ENCODE measurements around the gene SHLD1.

SHLD1 gene

DNA sequence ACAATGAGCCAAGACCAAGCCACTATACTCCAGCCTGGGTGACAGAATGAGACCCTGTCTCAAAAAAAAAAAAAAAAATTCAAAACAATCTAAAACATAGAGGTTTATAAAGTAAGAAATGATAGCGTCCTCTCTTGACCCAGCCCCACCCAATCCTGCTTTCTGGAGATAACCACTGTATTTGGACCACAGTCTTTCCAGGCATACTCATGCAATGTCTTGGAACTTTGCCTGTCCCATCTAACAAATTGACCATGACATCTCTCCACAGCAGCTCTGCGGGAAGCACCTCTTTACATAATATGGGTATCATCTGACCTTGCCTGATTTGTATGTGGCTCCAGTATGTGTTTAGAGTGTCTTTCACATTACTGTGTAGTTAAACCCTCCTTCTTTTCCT, 9.1 kb upstream of the SHLD1 start:
- Histone ChIP-seq H2AFZ (ENCODE audit: low read depth) (no peak overlapping the region), H3K4me3 (IDR thresholded peaks at IDR 0.05; ENCODE audit: insufficient read depth, low read depth, low read length) (no peak overlapping the region), H3K79me2 (ENCODE audit: insufficient read depth, low read depth) (no peaks in the 10 kb centered on the region)

GRCh38 chr20:5742041-5742440, 8.2 kb upstream of the SHLD1 start:
- Histone ChIP-seq H3K4me1 (ENCODE audit: low read depth, poor library complexity, severe bottlenecking) (no peaks in the 10 kb centered on the region), H3K4me2 (no peak overlapping the region), H3K27ac (no peak overlapping the region), H2AFZ (ENCODE audit: low read depth) (no peak overlapping the region), H4K20me1 (ENCODE audit: insufficient read depth) (no peaks in the 10 kb centered on the region), H3K36me3 (ENCODE audit: insufficient read depth) (no peaks in the 10 kb centered on the region), H3K79me2 (ENCODE audit: insufficient read depth, low read depth) (no peaks in the 10 kb centered on the region), H3K27me3 (ENCODE audit: insufficient read depth, low read depth) (no peaks in the 10 kb centered on the region), H3K9ac (no peak overlapping the region), H3K4me3 (IDR thresholded peaks at IDR 0.05; ENCODE audit: insufficient read depth, low read depth, low read length) (no peak overlapping the region)
- TF ChIP-seq CTCF (conservative IDR thresholded peaks at IDR 0.05; ENCODE audit: low read depth, low read length), result no peak

More for the DNA sequence above, 9.1 kb upstream of the SHLD1 start:
- Histone ChIP-seq H3K4me1 (ENCODE audit: low read depth, poor library complexity, severe bottlenecking) (no peaks in the 10 kb centered on the region), H3K9ac (no peak overlapping the region), H3K4me2 (no peak overlapping the region), H3K36me3 (ENCODE audit: insufficient read depth) (no peaks in the 10 kb centered on the region), H4K20me1 (ENCODE audit: insufficient read depth) (no peaks in the 10 kb centered on the region), H3K27ac (no peak overlapping the region), H3K27me3 (ENCODE audit: insufficient read depth, low read depth) (no peaks in the 10 kb centered on the region)
- TF ChIP-seq CTCF (conservative IDR thresholded peaks at IDR 0.05; ENCODE audit: low read depth, low read length), result no peak

GRCh38 chr20:5745416-5746030, 4.7 kb upstream of the SHLD1 start:
- Histone ChIP-seq H3K36me3 (ENCODE audit: insufficient read depth) (no peaks in the 10 kb centered on the region), H3K79me2 (ENCODE audit: insufficient read depth, low read depth) (no peaks in the 10 kb centered on the region), H2AFZ (ENCODE audit: low read depth) (no peak overlapping the region), H3K4me1 (ENCODE audit: low read depth, poor library complexity, severe bottlenecking) (no peaks in the 10 kb centered on the region), H3K27me3 (ENCODE audit: insufficient read depth, low read depth) (no peaks in the 10 kb centered on the region), H3K4me2 (no peak overlapping the region), H3K9ac (no peak overlapping the region), H3K4me3 (IDR thresholded peaks at IDR 0.05; ENCODE audit: insufficient read depth, low read depth, low read length) (no peak overlapping the region), H4K20me1 (ENCODE audit: insufficient read depth) (no peaks in the 10 kb centered on the region), H3K27ac (no peak overlapping the region)
- TF ChIP-seq CTCF (conservative IDR thresholded peaks at IDR 0.05; ENCODE audit: low read depth, low read length), result no peak

DNA sequence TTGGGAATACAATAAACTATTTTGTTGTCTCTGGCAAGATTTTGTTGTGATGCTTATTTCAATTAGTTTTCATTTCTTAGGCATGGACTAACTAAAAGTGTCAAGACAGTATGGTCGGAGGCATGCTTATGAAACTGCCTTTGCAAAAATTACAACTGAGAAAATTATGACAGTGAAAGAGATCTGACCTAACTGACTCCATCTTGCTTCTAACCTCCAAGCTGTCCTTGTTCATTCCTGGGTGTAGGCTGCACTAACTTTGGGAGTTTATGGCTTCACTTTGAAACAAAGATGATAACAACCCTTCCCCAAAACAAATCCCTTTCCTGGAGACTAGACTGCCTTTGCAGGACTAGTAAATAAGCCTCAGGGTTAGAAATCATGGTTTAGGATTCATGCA, 4.1 kb upstream of the SHLD1 start:
- no peaks in the 10 kb centered on the region for H4K20me1 ChIP-seq (ENCODE audit: insufficient read depth)
- H3K4me3 ChIP-seq (IDR thresholded peaks at IDR 0.05; ENCODE audit: insufficient read depth, low read depth, low read length), result no peak overlapping the region
- no peak overlapping the region for H3K27ac ChIP-seq
- no peaks in the 10 kb centered on the region for H3K4me1 ChIP-seq (ENCODE audit: low read depth, poor library complexity, severe bottlenecking)
- no peaks in the 10 kb centered on the region for H3K27me3 ChIP-seq (ENCODE audit: insufficient read depth, low read depth)
- no peak overlapping the region for H3K9ac ChIP-seq
- no peak overlapping the region for H2AFZ ChIP-seq (ENCODE audit: low read depth)
- no peaks in the 10 kb centered on the region for H3K36me3 ChIP-seq (ENCODE audit: insufficient read depth)
- H3K79me2 ChIP-seq (ENCODE audit: insufficient read depth, low read depth), result no peaks in the 10 kb centered on the region
- no peak for TF ChIP-seq CTCF (conservative IDR thresholded peaks at IDR 0.05; ENCODE audit: low read depth, low read length)
- no peak overlapping the region for H3K4me2 ChIP-seq

Data from KMS-11 (cell line).